Femur (tissue), 1 donor: Measurements from ENCODE around the gene CBY1.
A peak's percentile ranks its signal among the peaks of the same experiment; 100 is the strongest.

Experiments
- DNase-seq: peaks from one replicate; pipeline ENCODE4 v3.0.0-alpha.2; 2017

Gene CBY1

GRCh38 chr22:38705235-38706100 lies 49.0 kb downstream of the CBY1 start, which contains the start of gene GTPBP1:
Gene GTPBP1 (plus strand): TSS chr22:38705944. CDS start chr22:38705956, 12 bp downstream.
- DNase-seq = peak; percentile 99

GRCh38 chr22:38706101-38706900 lies 49.9 kb downstream of the CBY1 start:
- peak; percentile 74 for DNase-seq

- DNase-seq = no peak
Measured at GRCh38 chr22:38706901-38707195, 50.4 kb downstream of the CBY1 start.

- DNase-seq = no peak
Measured at GRCh38 chr22:38707346-38707745, 50.9 kb downstream of the CBY1 start.

GRCh38 chr22:38707984-38708383 lies 51.5 kb downstream of the CBY1 start:
- DNase-seq = no peak

GRCh38 chr22:38709306-38709705 lies 52.9 kb downstream of the CBY1 start:
- DNase-seq = no peak

GRCh38 chr22:38710351-38710750 lies 53.9 kb downstream of the CBY1 start:
- no peak for DNase-seq

GRCh38 chr22:38710866-38711265 lies 54.4 kb downstream of the CBY1 start:
- no peak for DNase-seq

GRCh38 chr22:38712486-38713207 lies 56.2 kb downstream of the CBY1 start:
- DNase-seq = no peak

GRCh38 chr22:38713921-38714320 lies 57.5 kb downstream of the CBY1 start:
- no peak for DNase-seq

- no peak for DNase-seq
Measured at GRCh38 chr22:38715176-38715764, 58.8 kb downstream of the CBY1 start.

- no peak for DNase-seq
Measured at GRCh38 chr22:38715852-38716251, 59.4 kb downstream of the CBY1 start.

GRCh38 chr22:38716271-38716670 lies 59.8 kb downstream of the CBY1 start:
- DNase-seq = no peak

GRCh38 chr22:38716826-38717225 lies 60.4 kb downstream of the CBY1 start:
- DNase-seq = no peak

GRCh38 chr22:38717244-38717643 lies 60.8 kb downstream of the CBY1 start:
- DNase-seq = no peak

GRCh38 chr22:38718414-38718813 lies 62.0 kb downstream of the CBY1 start:
- no peak for DNase-seq

GRCh38 chr22:38719196-38719595 lies 62.8 kb downstream of the CBY1 start:
- no peak for DNase-seq

GRCh38 chr22:38720350-38720749 lies 63.9 kb downstream of the CBY1 start:
- no peak for DNase-seq

GRCh38 chr22:38721551-38721950 lies 65.1 kb downstream of the CBY1 start:
- no peak for DNase-seq
